Liver (tissue), 9 donors: ENCODE measurements around the gene STXBP6. TPM values are rescaled to one million over a fixed set of nuclear protein-coding genes. Genes with fewer than 3 reads are reported as not detected.
"Not testable (repeated sequence)": the region's sequence is repeated elsewhere in the genome, so short reads cannot be mapped to it uniquely, and the experiment has no call there.

ENCODE experiments used
- DNase-seq: peaks from one replicate; pipeline ENCODE4 v3.0.0-alpha.2; 2017; ENCODE audit warnings: low spot score
- H3K27ac ChIP-seq, 2 donors: one replicate each; pipeline ENCODE4 v1.7.0; 2013; ENCODE audit warnings: inconsistent platforms in 2 of 2, low read length in 2 of 2, control low read depth in 1 of 2, low read depth in 1 of 2, mild to moderate bottlenecking in 1 of 2
- H3K27me3 ChIP-seq, 4 donors: one replicate each; pipeline versions ENCODE4 v1.6.1 to v1.7.0; 2013; ENCODE audit warnings: low read length in 3 of 4, inconsistent platforms in 1 of 4, mild to moderate bottlenecking in 1 of 4, moderate library complexity in 1 of 4; ENCODE audit not compliant: control insufficient read depth in 4 of 4, insufficient read depth in 4 of 4
- H3K36me3 ChIP-seq, 4 donors: one replicate each; pipeline versions ENCODE4 v1.6.1 to v1.7.0; 2013; ENCODE audit warnings: low read length in 3 of 4, mild to moderate bottlenecking in 3 of 4, low read depth in 1 of 4, moderate library complexity in 1 of 4; ENCODE audit not compliant: control insufficient read depth in 4 of 4, insufficient read depth in 3 of 4
- H3K4me1 ChIP-seq, 4 donors: one replicate each; pipeline versions ENCODE4 v1.6.1 to v1.7.0; 2013; ENCODE audit warnings: low read length in 3 of 4, mild to moderate bottlenecking in 3 of 4, moderate library complexity in 1 of 4; ENCODE audit not compliant: control insufficient read depth in 4 of 4, insufficient read depth in 4 of 4
- H3K4me3 ChIP-seq, 3 donors: one replicate each; pipeline versions ENCODE4 v1.6.1 to v1.7.0; 2013; ENCODE audit warnings: low read length in 3 of 3, control low read depth in 1 of 3, low read depth in 1 of 3, mild to moderate bottlenecking in 1 of 3
- H3K9ac ChIP-seq, 2 donors: one replicate each; pipeline ENCODE4 v1.7.0; 2013; ENCODE audit warnings: low read length in 2 of 2, mild to moderate bottlenecking in 2 of 2, moderate library complexity in 2 of 2, control low read depth in 1 of 2, low read depth in 1 of 2
- H3K9me3 ChIP-seq, 4 donors: one replicate each; pipeline versions ENCODE4 v1.6.1 to v1.7.0; 2013; ENCODE audit warnings: low read length in 3 of 4; ENCODE audit not compliant: control insufficient read depth in 4 of 4
- EGR1 ChIP-seq, 2 donors: IDR thresholded peaks; 2 replicates each; pipeline ENCODE4 v1.6.1; 2016 to 2018; ENCODE audit warnings: antibody characterized with exemption in 2 of 2, low read depth in 2 of 2
- FOXA1 ChIP-seq: IDR thresholded peaks from 2 replicates; pipeline ENCODE4 v1.6.1; 2016; ENCODE audit warnings: antibody characterized with exemption
- FOXA2 ChIP-seq: IDR thresholded peaks from 2 replicates; pipeline ENCODE4 v1.6.1; 2016; ENCODE audit warnings: antibody characterized with exemption
- NR2F2 ChIP-seq: IDR thresholded peaks from 2 replicates; pipeline ENCODE4 v1.6.1; 2016; ENCODE audit warnings: antibody characterized with exemption
- RAD21 ChIP-seq, 2 donors: IDR thresholded peaks; 2 replicates each; pipeline ENCODE4 v1.6.1; 2016; ENCODE audit warnings: antibody characterized with exemption in 2 of 2, mild to moderate bottlenecking in 2 of 2
- RXRA ChIP-seq, 2 donors: IDR thresholded peaks; 2 replicates each; pipeline ENCODE4 v1.6.1; 2017 to 2018; ENCODE audit warnings: antibody characterized with exemption in 2 of 2, mild to moderate bottlenecking in 1 of 2
- SP1 ChIP-seq: IDR thresholded peaks from 2 replicates; pipeline ENCODE4 v1.6.1; 2018; ENCODE audit warnings: antibody characterized with exemption, mild to moderate bottlenecking
- YY1 ChIP-seq: IDR thresholded peaks from 2 replicates; pipeline ENCODE4 v1.6.1; 2016; ENCODE audit warnings: antibody characterized with exemption, mild to moderate bottlenecking
- WGBS: extraction: QIAGEN DNeasy Blood & Tissue Kit; methylation state at CpG from one replicate; pipeline ENCODE4 v1.1.7; 2013; 5-methylcytosine and 5-hydroxymethylcytosine counted together
- polyA plus RNA-seq, 2 donors: library from polyadenylated mRNA; stranded (reverse) in 1 of 2; unstranded in 1 of 2; fragments of 200-250 nt in 1 of 2; fragments of >200 nt in 1 of 2; fragmentation: Nextera tagmentation in 1 of 2; extraction: Ambion mirVana in 1 of 2; gene quantifications; one replicate each; pipeline versions ENCODE4 v1.2.1 to v1.2.3, GENCODE V29; 2013 to 2015
- total RNA-seq, 2 donors: library from RNA; depleted of rRNA; stranded (reverse); fragments of >200 nt; gene quantifications; one replicate each; pipeline ENCODE4 v1.2.3, GENCODE V29; 2014
- TF ChIP-seq, protein P1 (sequence below): IDR thresholded peaks from 2 replicates; pipeline ENCODE4 v1.6.1; 2016; ENCODE audit warnings: antibody characterized with exemption
- TF ChIP-seq, protein P2 (sequence below): IDR thresholded peaks from 2 replicates; pipeline ENCODE4 v1.6.1; 2016; ENCODE audit warnings: antibody characterized with exemption, mild to moderate bottlenecking
- TF ChIP-seq, protein P3 (sequence below): fragments of 150-350 bp; IDR thresholded peaks from 2 replicates; pipeline ENCODE4 v1.5.1; 2017; ENCODE audit warnings: improper control_type of control experiment, low read depth, low read length; ENCODE audit not compliant: missing input control
- donor health status: healthy.
- donor health status: healthy.
- donor health status: healthy.
- donor health status: healthy.
- donor health status: healthy.

The STXBP6 gene
- total and polyA plus RNA-seq, 4 donors = 1.4 to 3.8 (median 1.8) TPM

DNA sequence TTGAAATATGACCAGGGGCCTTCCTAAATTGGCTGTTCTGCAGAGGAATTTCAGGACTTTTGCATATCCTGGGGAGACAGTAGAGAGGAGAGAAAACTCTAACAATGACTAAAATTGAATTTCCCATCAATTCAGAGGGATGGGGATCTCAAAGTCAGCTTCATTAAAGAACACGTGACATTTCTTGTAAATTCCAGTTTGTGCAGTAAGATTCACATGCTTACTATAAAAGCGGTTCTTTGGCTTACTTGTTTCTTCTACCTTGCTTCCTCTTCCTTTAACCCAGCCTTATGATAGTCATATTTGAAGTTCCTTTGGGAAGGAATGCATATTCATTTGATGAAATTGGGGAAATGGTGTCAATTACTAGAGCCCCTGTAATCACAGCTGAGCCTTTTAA lies 272.3 kb downstream of the STXBP6 start:
- TF ChIP-seq, protein P1, sequence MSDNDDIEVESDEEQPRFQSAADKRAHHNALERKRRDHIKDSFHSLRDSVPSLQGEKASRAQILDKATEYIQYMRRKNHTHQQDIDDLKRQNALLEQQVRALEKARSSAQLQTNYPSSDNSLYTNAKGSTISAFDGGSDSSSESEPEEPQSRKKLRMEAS = no peak
- TF ChIP-seq, protein P2, sequence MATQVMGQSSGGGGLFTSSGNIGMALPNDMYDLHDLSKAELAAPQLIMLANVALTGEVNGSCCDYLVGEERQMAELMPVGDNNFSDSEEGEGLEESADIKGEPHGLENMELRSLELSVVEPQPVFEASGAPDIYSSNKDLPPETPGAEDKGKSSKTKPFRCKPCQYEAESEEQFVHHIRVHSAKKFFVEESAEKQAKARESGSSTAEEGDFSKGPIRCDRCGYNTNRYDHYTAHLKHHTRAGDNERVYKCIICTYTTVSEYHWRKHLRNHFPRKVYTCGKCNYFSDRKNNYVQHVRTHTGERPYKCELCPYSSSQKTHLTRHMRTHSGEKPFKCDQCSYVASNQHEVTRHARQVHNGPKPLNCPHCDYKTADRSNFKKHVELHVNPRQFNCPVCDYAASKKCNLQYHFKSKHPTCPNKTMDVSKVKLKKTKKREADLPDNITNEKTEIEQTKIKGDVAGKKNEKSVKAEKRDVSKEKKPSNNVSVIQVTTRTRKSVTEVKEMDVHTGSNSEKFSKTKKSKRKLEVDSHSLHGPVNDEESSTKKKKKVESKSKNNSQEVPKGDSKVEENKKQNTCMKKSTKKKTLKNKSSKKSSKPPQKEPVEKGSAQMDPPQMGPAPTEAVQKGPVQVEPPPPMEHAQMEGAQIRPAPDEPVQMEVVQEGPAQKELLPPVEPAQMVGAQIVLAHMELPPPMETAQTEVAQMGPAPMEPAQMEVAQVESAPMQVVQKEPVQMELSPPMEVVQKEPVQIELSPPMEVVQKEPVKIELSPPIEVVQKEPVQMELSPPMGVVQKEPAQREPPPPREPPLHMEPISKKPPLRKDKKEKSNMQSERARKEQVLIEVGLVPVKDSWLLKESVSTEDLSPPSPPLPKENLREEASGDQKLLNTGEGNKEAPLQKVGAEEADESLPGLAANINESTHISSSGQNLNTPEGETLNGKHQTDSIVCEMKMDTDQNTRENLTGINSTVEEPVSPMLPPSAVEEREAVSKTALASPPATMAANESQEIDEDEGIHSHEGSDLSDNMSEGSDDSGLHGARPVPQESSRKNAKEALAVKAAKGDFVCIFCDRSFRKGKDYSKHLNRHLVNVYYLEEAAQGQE = no peak
- no peak for TF ChIP-seq EGR1 (IDR thresholded peaks at IDR 0.05; ENCODE audit: low read depth in 2 of 2)
- no peak for TF ChIP-seq SP1
- TF ChIP-seq YY1 = no peak
- no peak for TF ChIP-seq FOXA1
- Histone ChIP-seq H3K36me3 (no peaks in the 10 kb centered on the region), H3K27ac (no peak overlapping the region), H3K9ac (no peak overlapping the region), H3K9me3 (no peaks in the 10 kb centered on the region), H3K27me3 (peaks cover 0 to 3% (median 0%) of the 10 kb centered on the region in 4 donors), H3K4me3 (no peak overlapping the region), H3K4me1 (no peaks in the 10 kb centered on the region)
- WGBS = 89% methylated on average over 2 of the region's 2 CpGs
- no peak for DNase-seq

DNA sequence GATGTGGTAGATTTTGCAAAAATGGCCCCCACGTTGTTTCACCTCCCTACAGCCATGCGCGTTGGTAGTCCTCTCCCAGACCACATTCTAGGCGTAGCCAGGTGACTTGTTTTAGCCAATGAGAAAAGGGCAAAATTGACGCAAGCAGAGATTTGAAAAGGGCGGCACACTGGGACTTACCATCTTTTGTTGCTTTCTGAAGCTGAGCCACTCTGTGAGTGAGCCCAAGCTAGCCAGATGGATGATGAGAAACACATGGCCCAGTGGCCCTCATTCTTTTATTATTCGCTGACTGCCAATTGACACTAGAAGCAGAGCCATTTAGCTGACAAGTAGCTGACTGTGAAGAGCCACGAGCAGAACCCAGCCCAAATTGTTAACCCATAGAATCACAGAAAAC lies 274.0 kb downstream of the STXBP6 start:
- no peak overlapping the region for H3K4me3 ChIP-seq
- 84% methylated on average over 8 of the region's 8 CpGs for whole genome bisulfite sequencing
- H3K9ac ChIP-seq = no peak overlapping the region
- H3K9me3 ChIP-seq = no peaks in the 10 kb centered on the region
- H3K27ac ChIP-seq = no peak overlapping the region
- H3K27me3 ChIP-seq = peaks cover 0 to 3% (median 0%) of the 10 kb centered on the region in 4 donors
- TF ChIP-seq RAD21 (IDR thresholded peaks at IDR 0.05) (no peak), YY1 (no peak)
- DNase-seq = no peak
- no peaks in the 10 kb centered on the region for H3K36me3 ChIP-seq
- H3K4me1 ChIP-seq = no peaks in the 10 kb centered on the region

DNA sequence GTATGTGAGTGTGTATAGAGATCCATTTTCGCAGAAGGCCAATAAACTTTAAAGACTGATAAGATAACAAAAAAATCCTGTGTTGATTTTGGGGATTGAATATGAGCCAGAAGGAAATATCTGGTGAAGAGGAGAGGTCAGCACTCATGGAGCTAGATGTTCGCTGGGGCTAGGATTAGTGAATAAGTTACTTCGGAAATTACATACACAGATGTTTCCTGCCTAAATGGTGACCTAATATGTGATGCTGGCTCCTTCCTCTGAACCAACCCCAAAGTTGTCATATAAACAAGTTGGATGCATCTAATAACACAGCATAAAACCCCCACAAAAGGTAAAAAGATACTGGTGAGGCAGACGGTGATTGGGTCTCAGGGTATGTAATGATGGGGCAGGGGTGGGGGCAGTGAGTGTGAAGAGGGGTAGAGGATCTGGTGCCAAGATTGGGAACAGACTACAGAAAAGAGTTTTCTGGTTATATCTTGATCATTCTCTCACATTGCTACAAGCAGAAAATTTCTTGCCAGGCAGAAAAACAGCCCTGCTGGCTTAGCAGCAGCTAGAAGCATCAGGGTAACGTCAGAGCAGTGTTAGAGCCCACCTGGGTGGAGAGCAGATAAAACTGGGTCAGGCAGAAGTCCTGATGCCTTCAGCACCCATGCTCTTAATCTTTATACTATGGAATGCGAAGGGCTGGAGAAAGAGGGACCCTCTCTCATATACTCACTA lies 275.6 kb downstream of the STXBP6 start:
- Histone ChIP-seq H3K4me1 (no peaks in the 10 kb centered on the region), H3K27ac (no peak overlapping the region), H3K36me3 (no peaks in the 10 kb centered on the region), H3K27me3 (peaks cover 0 to 3% (median 0%) of the 10 kb centered on the region in 4 donors), H3K4me3 (no peak overlapping the region), H3K9ac (no peak overlapping the region), H3K9me3 (no peaks in the 10 kb centered on the region)
- DNase-seq = no peak
- TF ChIP-seq NR2F2 = peak; percentile 45
- TF ChIP-seq, protein P3, sequence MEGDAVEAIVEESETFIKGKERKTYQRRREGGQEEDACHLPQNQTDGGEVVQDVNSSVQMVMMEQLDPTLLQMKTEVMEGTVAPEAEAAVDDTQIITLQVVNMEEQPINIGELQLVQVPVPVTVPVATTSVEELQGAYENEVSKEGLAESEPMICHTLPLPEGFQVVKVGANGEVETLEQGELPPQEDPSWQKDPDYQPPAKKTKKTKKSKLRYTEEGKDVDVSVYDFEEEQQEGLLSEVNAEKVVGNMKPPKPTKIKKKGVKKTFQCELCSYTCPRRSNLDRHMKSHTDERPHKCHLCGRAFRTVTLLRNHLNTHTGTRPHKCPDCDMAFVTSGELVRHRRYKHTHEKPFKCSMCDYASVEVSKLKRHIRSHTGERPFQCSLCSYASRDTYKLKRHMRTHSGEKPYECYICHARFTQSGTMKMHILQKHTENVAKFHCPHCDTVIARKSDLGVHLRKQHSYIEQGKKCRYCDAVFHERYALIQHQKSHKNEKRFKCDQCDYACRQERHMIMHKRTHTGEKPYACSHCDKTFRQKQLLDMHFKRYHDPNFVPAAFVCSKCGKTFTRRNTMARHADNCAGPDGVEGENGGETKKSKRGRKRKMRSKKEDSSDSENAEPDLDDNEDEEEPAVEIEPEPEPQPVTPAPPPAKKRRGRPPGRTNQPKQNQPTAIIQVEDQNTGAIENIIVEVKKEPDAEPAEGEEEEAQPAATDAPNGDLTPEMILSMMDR = no peak
- peak in 1 of 2 donors; percentile 25 for TF ChIP-seq RXRA (IDR thresholded peaks at IDR 0.05)
- no peak for TF ChIP-seq FOXA2
- WGBS = 50% methylated on average over 6 of the region's 6 CpGs

DNA sequence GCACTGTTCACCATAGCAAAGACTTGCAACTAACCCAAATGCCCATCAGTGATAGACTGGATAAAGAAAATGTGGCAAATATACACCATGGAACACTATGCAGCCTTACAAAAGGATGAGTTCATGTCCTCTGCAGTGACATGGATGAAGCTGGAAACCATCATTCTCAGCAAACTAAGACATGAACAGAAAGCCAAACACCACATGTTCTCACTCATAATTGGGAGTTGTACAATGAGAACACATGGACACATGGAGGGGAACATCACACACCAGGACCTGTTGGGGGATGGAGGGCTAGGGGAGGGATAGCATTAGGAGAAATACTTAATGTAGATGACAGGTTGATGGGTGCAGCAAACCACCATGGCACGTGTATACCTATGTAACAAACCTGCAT lies 276.4 kb downstream of the STXBP6 start:
- not testable (repeated sequence) for H3K27me3 ChIP-seq, H3K4me3 ChIP-seq, H3K27ac ChIP-seq, H3K36me3 ChIP-seq, H3K9ac ChIP-seq, DNase-seq, H3K9me3 ChIP-seq, H3K4me1 ChIP-seq
- 52% methylated on average over 1 of the region's 1 CpG for WGBS
